T-helper 2 cell treated with Interferon-gamma antibody and Interleukin-4, amounts not matched to agents 5 μg/mL and 100 μg/mL, for 36 hours (primary cell): ENCODE measurements around the gene GAPDH.
"Not testable (repeated sequence)": the region's sequence is repeated elsewhere in the genome, so short reads cannot be mapped to it uniquely, and the experiment has no call there.

Experiments
- DNase-seq: peaks from one replicate; pipeline ENCODE4 v3.0.0; 2021; ENCODE audit warnings: low spot score
- H3K27ac Mint-ChIP-seq: one replicate; pipeline ENCODE4 v1.8.0; 2021; ENCODE audit warnings: mild to moderate bottlenecking, mixed read lengths
- H3K27me3 Mint-ChIP-seq: one replicate; pipeline ENCODE4 v1.8.0; 2021; ENCODE audit warnings: low read depth, mixed read lengths
- H3K36me3 Mint-ChIP-seq: one replicate; pipeline ENCODE4 v1.8.0; 2021; ENCODE audit warnings: low read depth, mixed read lengths
- H3K4me1 Mint-ChIP-seq: one replicate; pipeline ENCODE4 v1.8.0; 2021; ENCODE audit warnings: low read depth, mixed read lengths
- H3K4me3 Mint-ChIP-seq: one replicate; pipeline ENCODE4 v1.8.0; 2022; ENCODE audit warnings: mild to moderate bottlenecking, moderate library complexity, mixed read lengths
- H3K9me3 Mint-ChIP-seq: one replicate; pipeline ENCODE4 v1.8.0; 2021; ENCODE audit warnings: mixed read lengths

GAPDH gene

GRCh38 chr12:6555018-6555691 is 20.8 kb downstream of the GAPDH start:
- Mint-ChIP-seq H3K4me3 (peak overlapping the region; percentile 93), H3K36me3 (peaks cover 45% of the 10 kb centered on the region), H3K27me3 (no peaks in the 10 kb centered on the region), H3K9me3 (no peaks in the 10 kb centered on the region), H3K4me1 (peaks cover 45% of the 10 kb centered on the region), H3K27ac (peak overlapping the region; percentile 55)
- no peak for DNase-seq

GRCh38 chr12:6556496-6556817 is 22.1 kb downstream of the GAPDH start:
- H3K27me3 Mint-ChIP-seq, DNase-seq, H3K9me3 Mint-ChIP-seq: not testable (repeated sequence)
- Mint-ChIP-seq H3K4me3 (peak overlapping the region; percentile 87), H3K27ac (peak overlapping the region; percentile 15), H3K36me3 (peaks cover 56% of the 10 kb centered on the region), H3K4me1 (peaks cover 45% of the 10 kb centered on the region)

- Mint-ChIP-seq H3K4me1 (peaks cover 44% of the 10 kb centered on the region), H3K27ac (peak overlapping the region; percentile 15), H3K9me3 (no peaks in the 10 kb centered on the region), H3K27me3 (no peaks in the 10 kb centered on the region), H3K4me3 (peak overlapping the region; percentile 87), H3K36me3 (peaks cover 59% of the 10 kb centered on the region)
- DNase-seq = no peak
Measured at GRCh38 chr12:6556857-6557256, 22.5 kb downstream of the GAPDH start.

DNA sequence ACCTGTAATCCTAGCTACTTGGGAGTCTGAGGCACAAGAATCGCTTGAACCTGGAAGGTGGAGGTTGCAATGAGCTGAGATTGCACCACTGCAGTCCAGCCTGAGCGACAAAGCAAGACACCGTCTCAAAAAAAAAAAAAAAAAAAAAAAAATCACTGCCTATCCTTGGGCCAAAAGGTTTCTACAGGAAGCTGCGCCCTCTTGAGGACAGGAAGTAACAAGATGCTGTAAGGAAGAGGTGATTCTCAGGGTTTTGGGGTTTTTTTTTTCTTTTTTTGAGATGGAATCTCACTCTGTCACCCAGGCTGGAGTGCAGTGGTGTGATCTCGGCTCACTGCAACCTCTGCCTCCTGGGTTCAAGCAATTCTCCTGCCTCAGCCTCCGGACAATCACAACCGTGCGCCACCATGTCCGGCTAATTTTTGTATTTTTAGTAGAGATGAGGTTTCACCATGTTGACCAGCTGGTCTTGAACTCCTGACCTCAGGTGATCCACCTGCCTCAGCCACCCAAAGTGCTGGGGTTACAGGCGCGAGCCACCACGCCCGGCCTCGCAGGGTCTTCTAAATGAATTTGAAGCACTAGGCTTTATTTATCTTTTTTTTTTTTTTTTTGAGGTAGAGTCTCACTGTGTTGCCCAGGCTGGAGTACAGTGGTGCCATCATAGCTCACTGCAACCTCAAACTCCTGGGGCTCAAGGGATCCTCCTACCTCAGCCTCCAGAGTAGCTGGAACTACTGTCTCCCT is 23.9 kb downstream of the GAPDH start:
- Mint-ChIP-seq H3K36me3 (peaks cover 66% of the 10 kb centered on the region), H3K4me1 (peaks cover 35% of the 10 kb centered on the region)

DNA sequence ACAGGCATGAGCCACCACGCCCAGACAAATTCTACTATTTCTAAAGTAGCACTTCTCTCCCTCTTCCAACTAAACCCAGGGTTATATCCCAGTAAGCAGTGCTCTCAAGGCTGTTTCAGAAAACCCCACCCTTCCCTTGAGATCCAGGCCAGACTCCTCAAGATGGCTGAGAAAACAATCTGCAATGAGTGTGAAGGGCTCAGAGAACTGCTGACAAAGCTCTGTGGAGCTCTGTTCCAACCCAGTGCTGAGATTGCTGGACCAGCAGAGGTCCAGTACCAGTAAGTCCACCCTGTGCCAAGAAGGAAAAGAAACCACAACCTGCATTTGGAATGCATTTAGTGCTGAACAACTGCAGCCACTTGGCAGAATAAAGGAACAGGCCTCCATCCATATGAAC is 25.2 kb downstream of the GAPDH start:
- Mint-ChIP-seq H3K36me3 (peaks cover 68% of the 10 kb centered on the region), H3K4me1 (peaks cover 28% of the 10 kb centered on the region), H3K9me3 (no peaks in the 10 kb centered on the region), H3K27ac (no peak overlapping the region), H3K27me3 (no peaks in the 10 kb centered on the region), H3K4me3 (no peak overlapping the region)
- DNase-seq = no peak

More for the DNA sequence above, 23.9 kb downstream of the GAPDH start:
- H3K27ac Mint-ChIP-seq = peak overlapping the region; percentile 20
- H3K4me3 Mint-ChIP-seq, H3K27me3 Mint-ChIP-seq, H3K9me3 Mint-ChIP-seq, DNase-seq: not testable (repeated sequence)

GRCh38 chr12:6560501-6561205 is 26.3 kb downstream of the GAPDH start:
- Mint-ChIP-seq H3K27ac (no peak overlapping the region), H3K27me3 (no peaks in the 10 kb centered on the region), H3K4me1 (peaks cover 20% of the 10 kb centered on the region), H3K4me3 (no peak overlapping the region), H3K36me3 (peaks cover 69% of the 10 kb centered on the region), H3K9me3 (no peaks in the 10 kb centered on the region)
- no peak for DNase-seq

DNA sequence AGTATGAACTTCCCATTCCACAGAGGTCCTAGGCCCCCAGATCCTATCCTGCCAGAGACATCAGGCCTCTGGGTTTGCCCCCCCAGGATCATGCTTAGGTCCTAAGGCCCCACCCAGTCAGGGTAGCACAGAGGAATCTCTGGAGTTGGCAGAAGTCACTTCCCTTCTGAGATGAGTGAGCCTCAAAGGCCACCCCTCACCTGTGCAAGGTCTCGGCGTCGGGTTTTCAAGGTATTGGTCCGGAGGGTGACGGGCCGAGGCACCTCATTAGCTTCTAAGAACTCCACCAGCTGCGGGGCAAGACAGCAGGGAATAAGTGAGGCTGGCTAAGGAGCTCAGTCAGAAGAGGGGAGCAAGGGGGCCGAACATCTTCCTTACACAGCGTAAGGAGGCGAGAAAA is 28.6 kb downstream of the GAPDH start:
- no peak for DNase-seq

DNA sequence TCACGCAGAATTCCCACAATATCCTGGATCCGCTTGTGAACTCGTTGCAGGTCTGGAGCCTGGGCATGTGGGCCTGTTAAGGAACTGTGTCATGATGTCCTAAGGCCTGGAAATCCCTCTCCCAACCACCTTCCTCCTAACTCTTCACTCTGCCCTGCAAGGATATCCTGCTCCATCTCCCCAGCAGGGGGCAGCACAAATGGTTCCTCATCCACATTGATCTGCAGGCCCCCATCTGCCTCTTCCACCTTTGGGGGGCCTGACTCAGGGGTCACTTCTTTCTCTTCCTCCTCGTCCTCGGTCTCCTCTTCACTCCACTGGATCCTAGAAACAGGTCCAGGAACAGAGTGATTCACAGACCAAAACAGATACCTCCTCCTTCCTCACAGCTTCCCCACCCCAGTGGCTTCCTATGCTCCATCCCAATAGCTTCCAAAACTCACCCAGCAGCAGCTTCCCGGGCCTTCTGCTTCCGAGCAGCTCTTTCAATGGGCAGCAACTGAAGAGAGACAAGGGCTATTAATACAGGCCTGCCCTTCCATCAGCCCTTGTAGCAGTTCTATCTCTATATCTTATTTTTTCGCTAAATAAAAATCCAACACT is 29.2 kb downstream of the GAPDH start:
- Mint-ChIP-seq H3K27me3 (no peaks in the 10 kb centered on the region), H3K4me3 (no peak overlapping the region), H3K27ac (peak overlapping the region; percentile 6), H3K36me3 (peaks cover 73% of the 10 kb centered on the region), H3K4me1 (peaks cover 17% of the 10 kb centered on the region), H3K9me3 (no peaks in the 10 kb centered on the region)
- DNase-seq = peak; percentile 31

More for the DNA sequence above, 28.6 kb downstream of the GAPDH start:
- Mint-ChIP-seq H3K27me3 (no peaks in the 10 kb centered on the region), H3K9me3 (no peaks in the 10 kb centered on the region), H3K27ac (no peak overlapping the region), H3K4me1 (peaks cover 24% of the 10 kb centered on the region), H3K36me3 (peaks cover 74% of the 10 kb centered on the region), H3K4me3 (no peak overlapping the region)

GRCh38 chr12:6567112-6567670 is 32.9 kb downstream of the GAPDH start:
- Mint-ChIP-seq H3K4me1 (peaks cover 25% of the 10 kb centered on the region), H3K4me3 (peak overlapping the region; percentile 98), H3K27me3 (no peaks in the 10 kb centered on the region), H3K36me3 (peaks cover 66% of the 10 kb centered on the region), H3K27ac (peak overlapping the region; percentile 98), H3K9me3 (no peaks in the 10 kb centered on the region)
- DNase-seq = no peak

GRCh38 chr12:6569312-6569711 is 35.0 kb downstream of the GAPDH start:
- Mint-ChIP-seq H3K27me3 (no peaks in the 10 kb centered on the region), H3K4me1 (peaks cover 19% of the 10 kb centered on the region), H3K36me3 (peaks cover 64% of the 10 kb centered on the region), H3K27ac (no peak overlapping the region), H3K9me3 (no peaks in the 10 kb centered on the region), H3K4me3 (peak overlapping the region; percentile 64)
- no peak for DNase-seq

- Mint-ChIP-seq H3K36me3 (peaks cover 64% of the 10 kb centered on the region), H3K9me3 (no peaks in the 10 kb centered on the region), H3K4me1 (peaks cover 19% of the 10 kb centered on the region), H3K27ac (peak overlapping the region; percentile 16), H3K27me3 (no peaks in the 10 kb centered on the region), H3K4me3 (peak overlapping the region; percentile 64)
- DNase-seq = no peak
Measured at GRCh38 chr12:6569786-6570185, 35.5 kb downstream of the GAPDH start.

DNA sequence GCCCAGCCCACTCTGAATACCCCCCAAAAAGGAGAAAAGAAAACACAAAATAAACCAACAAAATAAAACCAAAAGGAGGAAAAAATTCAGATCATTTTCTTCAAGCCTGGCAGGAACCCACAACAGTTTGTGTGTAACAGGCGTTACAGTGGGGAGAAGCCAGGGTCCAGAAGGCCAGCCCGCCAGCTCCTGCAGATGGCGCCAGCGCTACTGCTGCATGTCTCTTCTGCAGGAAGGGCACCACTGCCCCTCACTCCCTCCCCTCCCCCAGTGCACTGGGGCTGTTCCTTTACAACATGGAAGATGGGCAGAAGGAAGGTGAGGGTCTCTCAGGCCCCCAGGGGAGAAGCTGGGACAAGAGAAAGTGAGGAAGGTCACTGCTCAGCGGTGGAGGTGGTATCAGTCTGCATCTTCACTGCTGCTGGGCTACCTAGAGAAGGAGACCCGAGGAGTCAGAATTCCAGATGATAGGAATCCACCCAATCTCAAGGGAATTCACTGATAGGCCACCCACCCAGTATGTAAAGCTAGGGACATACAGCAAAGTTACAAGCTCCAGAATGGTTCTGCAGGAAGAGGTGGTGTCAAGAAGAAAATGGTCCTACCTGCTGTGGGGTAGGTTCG is 36.1 kb downstream of the GAPDH start:
- Mint-ChIP-seq H3K36me3 (peaks cover 67% of the 10 kb centered on the region), H3K4me3 (peak overlapping the region; percentile 64)
- peak; percentile 35 for DNase-seq

GRCh38 chr12:6573001-6573400 is 38.7 kb downstream of the GAPDH start:
- Mint-ChIP-seq H3K4me1 (peaks cover 23% of the 10 kb centered on the region), H3K36me3 (peaks cover 69% of the 10 kb centered on the region), H3K27me3 (no peaks in the 10 kb centered on the region), H3K27ac (no peak overlapping the region), H3K4me3 (no peak overlapping the region), H3K9me3 (no peaks in the 10 kb centered on the region)
- no peak for DNase-seq

More for the DNA sequence above, 36.1 kb downstream of the GAPDH start:
- Mint-ChIP-seq H3K9me3 (no peaks in the 10 kb centered on the region), H3K4me1 (peaks cover 23% of the 10 kb centered on the region), H3K27me3 (no peaks in the 10 kb centered on the region), H3K27ac (peak overlapping the region; percentile 59)
